Upper lobe of right lung (tissue), 1 donor: Measurements from ENCODE around the gene C19orf67. TPM values are rescaled to one million over a fixed set of nuclear protein-coding genes. Genes with fewer than 3 reads are reported as not detected.
A peak's percentile ranks its signal among the peaks of the same experiment; 100 is the strongest.

Experiments used
- ATAC-seq: fragments of 200-7000 bp; cut with Tn5 transposase; one replicate; pipeline ENCODE4 v1.9.1; 2020; ENCODE audit warnings: mild to moderate bottlenecking, moderate library complexity
- DNase-seq: peaks from one replicate; pipeline ENCODE4 v3.0.0-alpha.2; 2020
- H3K27ac ChIP-seq: fragments of 200-600 bp; one replicate; pipeline ENCODE4 v1.8.0; 2022
- H3K27me3 ChIP-seq: fragments of 200-600 bp; one replicate; pipeline ENCODE4 v1.8.0; 2022; ENCODE audit warnings: mild to moderate bottlenecking
- H3K36me3 ChIP-seq: fragments of 200-600 bp; one replicate; pipeline ENCODE4 v1.8.0; 2022
- H3K4me1 ChIP-seq: fragments of 200-600 bp; one replicate; pipeline ENCODE4 v1.8.0; 2022
- H3K4me3 ChIP-seq: fragments of 200-600 bp; one replicate; pipeline ENCODE4 v1.8.0; 2022; ENCODE audit warnings: mild to moderate bottlenecking
- H3K9me3 ChIP-seq: fragments of 200-600 bp; one replicate; pipeline ENCODE4 v1.8.0; 2022
- intact Hi-C: fragments of 100-400 bp; cut with DNase I; formaldehyde crosslinking; loops from one replicate; pipeline ENCODE4 v1.11.0; 2022
- total RNA-seq: library from RNA; stranded (reverse); fragmentation: NEBNext Ultra II Directional; extraction: Animal tissue kit (Norgen Biotek cat#: 25700); gene quantifications from one replicate; pipeline ENCODE4 v1.2.1, GENCODE V29; 2021
- TF ChIP-seq, protein P1 (sequence below): fragments of 200-600 bp; IDR thresholded peaks from one replicate; pipeline ENCODE4 v1.8.0; 2022; ENCODE audit warnings: antibody characterized with exemption
- donor health status: DM: no; HTN: yes; CAD: no; lungs with severe emphysema.

C19orf67 gene
- total RNA-seq, 1 donor from 2014 or later = not detected

DNA sequence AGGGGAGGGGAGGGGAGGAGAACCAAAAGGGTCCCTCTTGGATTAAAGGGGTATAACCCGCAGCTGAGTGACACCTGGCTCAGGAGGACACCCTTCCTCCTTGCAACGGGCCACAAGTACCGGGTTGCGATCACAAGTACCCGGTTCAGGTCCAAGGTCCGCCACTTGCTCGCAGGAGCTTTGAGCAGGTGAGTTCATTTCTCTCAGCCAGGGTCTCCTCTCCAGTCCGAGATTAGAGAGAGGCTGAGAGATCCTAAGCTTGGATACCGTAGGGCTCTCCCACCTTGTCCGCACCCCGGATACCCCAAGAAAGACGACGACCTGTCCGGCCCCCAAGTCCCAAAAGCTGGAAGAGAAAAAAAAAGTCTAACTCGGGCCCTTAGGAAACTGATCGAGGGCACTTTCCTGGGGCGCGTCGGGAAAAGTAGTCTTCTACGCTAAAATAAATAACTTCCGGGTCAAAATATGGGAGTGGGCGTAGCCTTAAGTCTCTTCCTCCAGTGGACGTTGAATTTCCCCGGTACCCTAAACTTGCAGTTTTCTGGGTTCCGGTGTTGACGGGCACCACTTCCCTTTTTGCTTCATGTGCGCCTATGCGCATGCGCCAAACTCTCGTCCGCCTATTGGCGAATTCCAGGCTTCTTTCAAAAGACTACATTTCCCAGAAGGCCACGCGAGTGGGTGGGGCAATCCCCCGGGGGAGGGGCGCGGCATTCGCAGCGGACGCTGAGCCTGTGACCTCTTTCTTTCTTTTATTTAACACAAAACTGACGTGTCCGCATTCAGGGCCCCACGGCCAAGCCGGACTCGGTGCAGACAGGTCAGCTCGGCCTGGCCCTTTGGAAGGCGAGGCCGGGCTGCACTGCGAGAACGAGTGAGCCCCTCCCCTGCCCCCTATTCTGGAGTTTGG, 4.4 kb downstream of the C19orf67 start:
- H3K4me3 ChIP-seq = peak overlapping the region; percentile 91
- ATAC-seq (peak; percentile 94), DNase-seq (peak; percentile 99)
- intact Hi-C loops = no loop called here
- TF ChIP-seq, protein P1, sequence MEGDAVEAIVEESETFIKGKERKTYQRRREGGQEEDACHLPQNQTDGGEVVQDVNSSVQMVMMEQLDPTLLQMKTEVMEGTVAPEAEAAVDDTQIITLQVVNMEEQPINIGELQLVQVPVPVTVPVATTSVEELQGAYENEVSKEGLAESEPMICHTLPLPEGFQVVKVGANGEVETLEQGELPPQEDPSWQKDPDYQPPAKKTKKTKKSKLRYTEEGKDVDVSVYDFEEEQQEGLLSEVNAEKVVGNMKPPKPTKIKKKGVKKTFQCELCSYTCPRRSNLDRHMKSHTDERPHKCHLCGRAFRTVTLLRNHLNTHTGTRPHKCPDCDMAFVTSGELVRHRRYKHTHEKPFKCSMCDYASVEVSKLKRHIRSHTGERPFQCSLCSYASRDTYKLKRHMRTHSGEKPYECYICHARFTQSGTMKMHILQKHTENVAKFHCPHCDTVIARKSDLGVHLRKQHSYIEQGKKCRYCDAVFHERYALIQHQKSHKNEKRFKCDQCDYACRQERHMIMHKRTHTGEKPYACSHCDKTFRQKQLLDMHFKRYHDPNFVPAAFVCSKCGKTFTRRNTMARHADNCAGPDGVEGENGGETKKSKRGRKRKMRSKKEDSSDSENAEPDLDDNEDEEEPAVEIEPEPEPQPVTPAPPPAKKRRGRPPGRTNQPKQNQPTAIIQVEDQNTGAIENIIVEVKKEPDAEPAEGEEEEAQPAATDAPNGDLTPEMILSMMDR = no peak
- peak overlapping the region; percentile 93 for H3K27ac ChIP-seq
- no peaks in the 10 kb centered on the region for H3K9me3 ChIP-seq
- H3K27me3 ChIP-seq = no peaks in the 10 kb centered on the region
- no peaks in the 10 kb centered on the region for H3K36me3 ChIP-seq
- peaks cover 17% of the 10 kb centered on the region for H3K4me1 ChIP-seq

DNA sequence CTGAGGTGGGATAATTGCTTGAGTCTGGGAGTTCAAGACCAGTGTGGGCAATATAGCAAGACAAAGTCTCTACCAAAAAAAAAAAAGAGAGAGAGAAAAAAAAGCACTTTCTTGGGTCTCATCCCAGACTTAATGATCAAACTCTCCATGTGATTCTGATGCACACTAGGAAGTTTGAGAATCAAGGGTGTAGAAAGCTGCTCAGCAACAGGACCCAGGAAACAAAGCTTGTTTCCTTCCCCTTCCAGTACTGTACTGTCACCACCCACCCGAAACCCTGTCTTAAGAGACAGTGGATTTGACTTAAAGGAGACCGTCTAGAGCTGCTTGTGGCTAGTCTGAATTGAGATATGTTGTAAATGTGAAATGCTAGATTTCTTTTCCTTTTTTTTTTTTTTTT, 7.2 kb downstream of the C19orf67 start:
- Histone ChIP-seq H3K9me3 (no peaks in the 10 kb centered on the region), H3K4me3 (no peak overlapping the region), H3K27ac (no peak overlapping the region), H3K4me1 (peaks cover 23% of the 10 kb centered on the region), H3K36me3 (no peaks in the 10 kb centered on the region), H3K27me3 (no peaks in the 10 kb centered on the region)
- DNase-seq (no peak), ATAC-seq (no peak)
- TF ChIP-seq, protein P1 = no peak
- intact Hi-C loops = no loop called here

DNA sequence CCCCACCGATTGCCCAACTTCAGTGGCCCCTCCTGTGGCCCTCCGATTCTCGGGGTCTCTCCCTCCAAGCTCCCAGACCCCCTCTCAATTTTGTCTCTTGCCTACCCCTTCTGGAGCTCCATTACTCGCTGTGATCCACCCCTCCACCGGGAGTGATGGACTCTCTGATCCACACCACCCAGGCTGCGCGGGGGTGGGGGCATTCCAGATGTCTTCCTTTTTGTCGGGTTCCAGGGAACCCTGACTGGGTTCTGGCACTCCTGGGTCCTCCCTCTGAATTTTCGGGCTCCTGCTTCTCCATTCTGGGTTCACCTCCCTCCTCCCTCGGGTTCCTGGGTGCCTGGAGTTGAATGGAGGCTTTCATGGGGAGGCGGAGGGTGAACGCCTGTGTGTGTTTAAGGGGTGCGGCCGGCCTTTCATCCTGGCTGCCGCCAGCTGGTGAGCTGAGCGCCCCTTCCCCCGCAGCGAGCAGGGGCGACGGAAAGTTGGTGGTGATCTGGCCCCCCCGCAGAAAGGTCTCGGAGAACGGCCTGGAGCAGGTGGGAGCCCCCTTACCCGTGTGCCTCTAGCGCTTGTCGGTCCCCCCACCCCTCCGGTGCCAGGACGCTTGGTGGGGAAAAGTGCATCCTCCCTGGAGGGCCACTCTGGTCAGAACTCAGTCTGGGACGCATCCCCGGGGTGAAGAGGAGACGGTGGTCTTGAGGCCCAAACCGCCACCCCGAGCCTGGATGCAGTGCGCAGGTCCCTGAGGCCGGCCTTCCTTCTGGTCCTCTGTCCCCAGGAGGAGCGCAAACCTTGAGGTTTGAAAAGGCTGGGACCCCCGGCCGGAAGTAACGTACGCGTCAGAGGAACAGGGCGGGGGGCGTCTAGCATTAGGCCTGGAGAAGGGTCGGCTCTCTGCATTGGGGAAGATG, 11.4 kb downstream of the C19orf67 start:
- ATAC-seq (no peak), DNase-seq (peak; percentile 69)
- no peaks in the 10 kb centered on the region for H3K9me3 ChIP-seq
- TF ChIP-seq, protein P1 = no peak
- no peaks in the 10 kb centered on the region for H3K27me3 ChIP-seq
- peaks cover 24% of the 10 kb centered on the region for H3K4me1 ChIP-seq
- H3K27ac ChIP-seq = peak overlapping the region; percentile 89
- peak overlapping the region; percentile 77 for H3K4me3 ChIP-seq
- H3K36me3 ChIP-seq = no peaks in the 10 kb centered on the region
- intact Hi-C loops = no loop called here

DNA sequence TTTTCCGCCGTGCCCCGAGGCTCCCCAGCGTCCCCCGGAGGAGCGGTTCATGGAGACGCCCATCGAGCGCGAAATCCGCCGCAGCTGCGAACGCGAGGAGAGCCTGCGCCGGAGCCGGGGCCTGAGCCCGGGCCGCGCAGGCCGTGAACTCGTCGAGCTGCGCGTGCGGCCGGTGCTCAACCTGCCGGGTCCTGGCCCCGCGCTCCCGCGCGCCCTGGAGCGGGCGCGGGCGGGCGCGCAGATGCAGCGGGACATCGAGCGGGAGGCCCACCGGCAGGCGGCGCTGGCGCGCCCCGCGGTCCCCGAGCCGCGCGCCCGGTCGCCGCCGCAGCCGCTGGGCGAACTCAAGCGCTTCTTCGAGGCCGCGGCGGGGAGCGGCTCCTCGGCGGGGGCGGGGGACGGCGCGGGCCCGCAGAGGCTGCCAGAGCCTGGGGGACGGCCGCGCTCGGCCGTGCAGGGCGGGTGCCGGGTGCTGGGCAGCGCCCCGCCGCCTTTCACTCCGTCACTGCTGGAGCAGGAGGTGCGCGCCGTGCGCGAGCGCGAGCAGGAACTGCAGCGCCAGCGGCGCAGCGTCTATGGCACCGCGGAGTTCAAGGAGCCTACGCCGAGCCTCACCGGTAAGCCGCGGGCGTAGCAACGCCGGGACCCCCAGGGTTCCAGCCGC, 12.2 kb downstream of the C19orf67 start:
- DNase-seq = peak; percentile 90
- H3K36me3 ChIP-seq = no peaks in the 10 kb centered on the region
- intact Hi-C loops = no loop called here
- TF ChIP-seq, protein P1 = no peak
- peaks cover 24% of the 10 kb centered on the region for H3K4me1 ChIP-seq
- H3K9me3 ChIP-seq = no peaks in the 10 kb centered on the region
- peak; percentile 72 for ATAC-seq
- peak overlapping the region; percentile 89 for H3K27ac ChIP-seq
- no peaks in the 10 kb centered on the region for H3K27me3 ChIP-seq
- H3K4me3 ChIP-seq = peak overlapping the region; percentile 77

DNA sequence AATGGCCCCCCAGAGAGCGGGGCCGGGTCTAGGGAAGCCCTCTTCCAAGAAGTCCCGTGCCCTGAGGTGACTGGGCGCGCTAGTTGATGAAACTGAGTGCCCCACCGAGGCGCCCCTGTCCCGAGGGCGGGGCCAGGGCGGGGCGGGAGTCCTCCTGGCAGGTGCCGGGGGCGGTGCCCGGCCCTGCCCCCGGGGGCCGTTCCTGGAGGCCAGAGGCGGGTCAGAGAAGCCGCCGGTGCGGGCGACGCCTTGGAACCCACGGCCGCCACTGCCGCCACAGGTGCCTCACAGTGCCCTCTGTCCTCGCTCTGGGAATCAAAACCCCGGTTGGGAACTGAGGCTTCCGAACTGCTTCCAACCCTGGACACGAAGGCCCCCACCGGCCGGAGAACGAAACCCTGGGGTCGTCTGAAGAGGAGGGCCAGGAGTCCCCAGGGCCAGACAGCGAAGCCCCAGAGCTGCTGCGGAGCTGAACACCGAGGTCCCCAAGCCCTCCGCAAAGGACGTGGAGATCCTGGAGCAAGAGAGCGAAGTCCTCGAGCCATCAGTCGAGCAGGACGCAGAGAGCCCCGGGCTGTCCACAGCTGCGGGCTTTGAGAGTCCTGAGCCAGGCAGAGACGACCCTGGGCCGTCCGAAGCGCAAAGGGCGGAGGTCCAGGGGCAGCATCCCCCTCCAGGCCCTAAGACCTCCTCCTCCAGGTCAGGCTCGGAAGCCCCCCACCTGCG, 12.9 kb downstream of the C19orf67 start, which contains the start of gene MISP3:
MISP3 (plus strand) TSS at position 252 of the 726 bp plus-strand sequence. CDS start 524 bp downstream, outside the sequence.
- TF ChIP-seq, protein P1 = no peak
- H3K4me3 ChIP-seq = peak within 1 kb of the TSS; percentile 77
- intact Hi-C loops = no loop called here
- peak within 1 kb of the TSS; percentile 89 for H3K27ac ChIP-seq
- peaks cover 24% of the 10 kb centered on the region for H3K4me1 ChIP-seq
- ATAC-seq = peak; percentile 73
- peak; percentile 91 for DNase-seq
- H3K9me3 ChIP-seq = no peaks in the 10 kb centered on the region
- no peaks in the 10 kb centered on the region for H3K27me3 ChIP-seq
- no peaks in the 10 kb centered on the region for H3K36me3 ChIP-seq
